H9 (cell line): ENCODE data around the gene UMOD. TPM values are rescaled to one million over a fixed set of nuclear protein-coding genes. Genes with fewer than 3 reads are reported as not detected.

Source experiments
- DNase-seq: peaks from one replicate; pipeline ENCODE4 v3.0.0-alpha.2; 2017
- H2AFZ ChIP-seq: one replicate; pipeline ENCODE4 v1.6.1; 2013; ENCODE audit warnings: mild to moderate bottlenecking, low read length, control low read depth, moderate library complexity
- H2AK5ac ChIP-seq: 2 replicates; pipeline ENCODE4 v1.6.1; 2013; ENCODE audit warnings: low read length, control low read depth, mixed read lengths; ENCODE audit not compliant: insufficient read length
- H2BK120ac ChIP-seq: one replicate; pipeline ENCODE4 v1.6.1; 2013; ENCODE audit warnings: low read depth, mild to moderate bottlenecking, low read length, control low read depth, inconsistent platforms; ENCODE audit not compliant: poor library complexity, severe bottlenecking
- H2BK12ac ChIP-seq: 2 replicates; pipeline ENCODE4 v1.6.1; 2013; ENCODE audit warnings: low read length, control low read depth, mixed read lengths, low read depth; ENCODE audit not compliant: insufficient read length
- H2BK15ac ChIP-seq: 2 replicates; pipeline ENCODE4 v1.6.1; 2013; ENCODE audit warnings: low read depth, low read length, control low read depth
- H2BK20ac ChIP-seq: one replicate; pipeline ENCODE4 v1.6.1; 2013; ENCODE audit warnings: low read depth, mild to moderate bottlenecking, low read length, control low read depth, inconsistent platforms; ENCODE audit not compliant: poor library complexity, severe bottlenecking
- H2BK5ac ChIP-seq: 2 replicates; pipeline ENCODE4 v1.6.1; 2013; ENCODE audit warnings: low read length, control low read depth, mixed read lengths; ENCODE audit not compliant: insufficient read length
- H3K14ac ChIP-seq: 2 replicates; pipeline ENCODE4 v1.6.1; 2013; ENCODE audit warnings: low read length, control low read depth; ENCODE audit not compliant: insufficient read depth
- H3K18ac ChIP-seq: 2 replicates; pipeline ENCODE4 v1.6.1; 2013; ENCODE audit warnings: low read depth, mild to moderate bottlenecking, mixed read lengths, low read length, control low read depth; ENCODE audit not compliant: insufficient read length
- H3K23ac ChIP-seq: 2 replicates; pipeline ENCODE4 v1.6.1; 2013; ENCODE audit warnings: low read length, control low read depth, mixed read lengths, low read depth; ENCODE audit not compliant: insufficient read length
- H3K23me2 ChIP-seq: 2 replicates; pipeline ENCODE4 v1.6.1; 2013; ENCODE audit warnings: low read depth, mild to moderate bottlenecking, mixed read lengths, low read length, control low read depth; ENCODE audit not compliant: insufficient read length, poor library complexity, severe bottlenecking
- H3K27ac ChIP-seq: 2 replicates; pipeline ENCODE4 v1.5.1; 2013; ENCODE audit warnings: low read length, control low read depth, mixed read lengths, low read depth; ENCODE audit not compliant: insufficient read length
- H3K27me3 ChIP-seq: 2 replicates; pipeline ENCODE4 v1.6.1; 2013; ENCODE audit warnings: low read length, control low read depth, inconsistent platforms; ENCODE audit not compliant: insufficient read depth
- H3K4ac ChIP-seq: 2 replicates; pipeline ENCODE4 v1.6.1; 2013; ENCODE audit warnings: low read depth, mild to moderate bottlenecking, control low read depth, inconsistent platforms, low read length, moderate library complexity
- H3K4me1 ChIP-seq: 2 replicates; pipeline ENCODE4 v1.6.1; 2013; ENCODE audit warnings: low read length, control low read depth, inconsistent platforms; ENCODE audit not compliant: insufficient read depth
- H3K4me2 ChIP-seq: 2 replicates; pipeline ENCODE4 v1.6.1; 2013; ENCODE audit warnings: low read length, control low read depth, mixed read lengths; ENCODE audit not compliant: insufficient read length, insufficient read depth
- H3K56ac ChIP-seq: 2 replicates; pipeline ENCODE4 v1.6.1; 2013; ENCODE audit warnings: low read depth, mild to moderate bottlenecking, mixed read lengths, low read length, control low read depth; ENCODE audit not compliant: insufficient read length
- H3K79me1 ChIP-seq: 2 replicates; pipeline ENCODE4 v1.6.1; 2013; ENCODE audit warnings: low read depth, mild to moderate bottlenecking, moderate library complexity, low read length, control low read depth, inconsistent platforms; ENCODE audit not compliant: insufficient read depth, poor library complexity, severe bottlenecking
- H3K79me2 ChIP-seq: 2 replicates; pipeline ENCODE4 v1.6.1; 2013; ENCODE audit warnings: low read length, control low read depth, inconsistent platforms; ENCODE audit not compliant: insufficient read depth
- H3K9ac ChIP-seq: 2 replicates; pipeline ENCODE4 v1.6.1; 2013; ENCODE audit warnings: low read length, control low read depth, mixed read lengths; ENCODE audit not compliant: insufficient read length; ENCODE audit errors: extremely low read depth
- H3K9me3 ChIP-seq: one replicate; pipeline ENCODE4 v1.6.1; 2013; ENCODE audit warnings: low read depth, low read length, inconsistent platforms; ENCODE audit not compliant: control insufficient read depth
- H3T11ph ChIP-seq: one replicate; pipeline ENCODE4 v1.6.1; 2013; ENCODE audit warnings: mild to moderate bottlenecking, low read length, control low read depth, inconsistent platforms
- H4K20me1 ChIP-seq: one replicate; pipeline ENCODE4 v1.6.1; 2013; ENCODE audit not compliant: control insufficient read depth, insufficient read length, insufficient read depth
- H4K5ac ChIP-seq: 2 replicates; pipeline ENCODE4 v1.6.1; 2013; ENCODE audit warnings: low read depth, mild to moderate bottlenecking, mixed read lengths, low read length, control low read depth; ENCODE audit not compliant: insufficient read length
- H4K8ac ChIP-seq: replicated peaks from 2 replicates; pipeline ENCODE4 v1.6.1; 2013; ENCODE audit warnings: low read length, control low read depth, mixed read lengths, low read depth; ENCODE audit not compliant: insufficient read length
- H4K91ac ChIP-seq: 2 replicates; pipeline ENCODE4 v1.6.1; 2013; ENCODE audit warnings: low read depth, mild to moderate bottlenecking, moderate library complexity, mixed read lengths, low read length, control low read depth; ENCODE audit not compliant: insufficient read length
- H3K27ac Mint-ChIP-seq, 3 experiments: 2 replicates in 2 of 3; 3 replicates in 1 of 3; pipeline ENCODE4 v1.8.0; 2020 to 2021; ENCODE audit warnings: mixed read lengths in 3 of 3, mild to moderate bottlenecking in 1 of 3, moderate library complexity in 1 of 3
- H3K27me3 Mint-ChIP-seq: 2 replicates; pipeline ENCODE4 v1.8.0; 2021; ENCODE audit warnings: low read depth, mild to moderate bottlenecking, moderate library complexity, mixed read lengths
- H3K36me3 Mint-ChIP-seq, 3 experiments: 2 replicates in 2 of 3; 3 replicates in 1 of 3; pipeline ENCODE4 v1.8.0; 2020 to 2021; ENCODE audit warnings: low read depth in 3 of 3, mixed read lengths in 3 of 3; ENCODE audit not compliant: insufficient read depth in 1 of 3
- H3K4me1 Mint-ChIP-seq, 2 experiments: 2 replicates each; pipeline ENCODE4 v1.8.0; 2020; ENCODE audit warnings: mixed read lengths in 2 of 2
- H3K4me3 Mint-ChIP-seq, 2 experiments: 2 replicates in 1 of 2; 3 replicates in 1 of 2; pipeline ENCODE4 v1.8.0; 2020 to 2021; ENCODE audit warnings: mild to moderate bottlenecking in 2 of 2, mixed read lengths in 2 of 2, moderate library complexity in 1 of 2
- H3K9me3 Mint-ChIP-seq, 2 experiments: 2 replicates in 1 of 2; 3 replicates in 1 of 2; pipeline ENCODE4 v1.8.0; 2020; ENCODE audit warnings: mild to moderate bottlenecking in 2 of 2, mixed read lengths in 2 of 2, moderate library complexity in 1 of 2
- CTCF ChIP-seq: fragments of 200-600 bp; sonication (generic); conservative IDR thresholded peaks from 3 replicates; pipeline ENCODE4 v1.8.0; 2021; ENCODE audit warnings: antibody characterized with exemption, mild to moderate bottlenecking
- WGBS: extraction: QIAGEN DNeasy Blood & Tissue Kit; methylation state at CpG from one replicate; pipeline ENCODE4 v1.1.7; 2013; ENCODE audit warnings: missing lambda C conversion rate, low lambda C conversion rate, mixed read lengths; ENCODE audit not compliant: insufficient read length; ENCODE audit errors: extremely low coverage; 5-methylcytosine and 5-hydroxymethylcytosine counted together
- total RNA-seq: library from RNA; stranded (reverse); gene quantifications from 2 replicates; pipeline ENCODE4 v1.2.1, GENCODE V29; 2021

Gene UMOD
- total RNA-seq, 1 experiment from 2014 or later: not detected

- no peak overlapping the region for H3K56ac ChIP-seq
- no peak overlapping the region for H3K4ac ChIP-seq
- no peak overlapping the region for H2BK15ac ChIP-seq
- H2BK12ac ChIP-seq: no peak overlapping the region
- no peak overlapping the region for H3K27ac ChIP-seq
- WGBS: no CpG with 5 or more reads among the region's 16 CpGs
- no peaks in the 10 kb centered on the region for H3K4me1 ChIP-seq
- peaks cover 3% of the 10 kb centered on the region; the same call in 1 of the 2 replicates for H3K27me3 Mint-ChIP-seq
- no peak overlapping the region for H3K18ac ChIP-seq
- H3K79me1 ChIP-seq: no peaks in the 10 kb centered on the region
- no peaks in the 10 kb centered on the region for H3K9me3 Mint-ChIP-seq
- H3K14ac ChIP-seq: no peak overlapping the region
- no peak overlapping the region for H3K4me3 Mint-ChIP-seq
- no peak overlapping the region for H2AFZ ChIP-seq
- H2AK5ac ChIP-seq: no peak overlapping the region
- H2BK5ac ChIP-seq: no peak overlapping the region
- H3K27me3 ChIP-seq: no peaks in the 10 kb centered on the region
- no peak overlapping the region for H4K5ac ChIP-seq
- no peak overlapping the region for H2BK20ac ChIP-seq
- H3K79me2 ChIP-seq: no peaks in the 10 kb centered on the region
- no peaks in the 10 kb centered on the region for H4K20me1 ChIP-seq
- no peaks in the 10 kb centered on the region for H3K23me2 ChIP-seq
- no peak overlapping the region for H4K8ac ChIP-seq
- H4K91ac ChIP-seq: no peak overlapping the region
- peaks cover 4% of the 10 kb centered on the region in 2 experiments; a peak in 2 of 4 replicates for H3K4me1 Mint-ChIP-seq
- no peak overlapping the region for H3K4me2 ChIP-seq
- no peaks in the 10 kb centered on the region for H3K9me3 ChIP-seq
- H3K36me3 Mint-ChIP-seq: no peaks in the 10 kb centered on the region
- H3K9ac ChIP-seq: no peak overlapping the region
- peak; percentile 77 for DNase-seq
- TF ChIP-seq CTCF: peak; percentile 92
- H3K27ac Mint-ChIP-seq: no peak overlapping the region
- H3T11ph ChIP-seq: no peak overlapping the region
- H2BK120ac ChIP-seq: no peak overlapping the region
- H3K23ac ChIP-seq: no peak overlapping the region
These were observed 52.0 kb downstream of the UMOD start for GRCh38 chr16:20300312-20301097.
